HCT116 (cell line): Measurements from ENCODE around the gene PLCE1. TPM values are rescaled to one million over a fixed set of nuclear protein-coding genes. Genes with fewer than 3 reads are reported as not detected.

Source experiments
- ATAC-seq: fragments of 200-7000 bp; cut with Tn5 transposase; 2 replicates; pipeline ENCODE4 v1.9.1; 2020; ENCODE audit warnings: mild to moderate bottlenecking, moderate library complexity
- BruUV-seq: library from RNA; stranded (reverse); fragments of 400-500 nt; replicated peaks from 2 replicates; lab custom pipeline; 2021; lab: Mats Ljungman, UMichigan
- CTCF ChIA-PET: fragments of 300-600 bp; sonication (Branson Sonifier 250); formaldehyde crosslinking; loops from one replicate; lab custom pipeline; 2021; ENCODE audit warnings: antibody characterized with exemption; lab: Charles Lee
- POLR2A ChIA-PET: fragments of 300-600, 350-600 bp; sonication (Branson Sonifier 250); formaldehyde crosslinking; loops from one replicate; lab custom pipeline; 2021; ENCODE audit warnings: antibody characterized with exemption; lab: Charles Lee
- RAD21 ChIA-PET, 2 experiments: fragments of 300-600 bp; sonication (Branson Sonifier 250); formaldehyde crosslinking; loops; one replicate each; lab custom pipeline; 2023; ENCODE audit warnings: low total read pairs in 2 of 2; ENCODE audit not compliant: uncharacterized antibody in 2 of 2, unreplicated experiment in 2 of 2, low non-redundant PET in 1 of 2; lab: Charles Lee
- DNase-seq: peaks from one replicate; pipeline ENCODE4 v3.0.0-alpha.2; 2010; ENCODE audit warnings: low read depth, low spot score
- H2AFZ ChIP-seq: fragments of 200-600 bp; shearing (Covaris generic), sonication (generic); 2 replicates; pipeline ENCODE4 v1.6.1; 2017; ENCODE audit warnings: low read depth, mixed run types, mixed read lengths, antibody characterized with exemption, low read length; ENCODE audit not compliant: poor library complexity, severe bottlenecking
- H3K27ac ChIP-seq: 2 replicates; pipeline ENCODE4 v1.5.1; 2012; ENCODE audit warnings: low read depth, low read length
- H3K27me3 ChIP-seq: fragments of 200-600 bp; sonication (generic); 2 replicates; pipeline ENCODE4 v1.6.1; 2016; ENCODE audit warnings: mixed run types, low read length, mixed read lengths; ENCODE audit not compliant: insufficient read depth
- H3K36me3 ChIP-seq, 2 experiments: fragments of 200-500 bp in 1 of 2; fragments of 200-600 bp in 1 of 2; sonication (Bioruptor generic) in 1 of 2; sonication (generic) in 1 of 2; 2 replicates each; pipeline versions ENCODE4 v1.5.1 to v1.6.1; 2014 to 2016; ENCODE audit warnings: low read length in 2 of 2, inconsistent platforms in 1 of 2, mixed read lengths in 1 of 2, mixed run types in 1 of 2; ENCODE audit not compliant: insufficient read depth in 2 of 2, control insufficient read depth in 1 of 2
- H3K4me1 ChIP-seq, 2 experiments: fragments of 200-600 bp in 1 of 2; sonication (generic) in 1 of 2; 2 replicates each; pipeline versions ENCODE4 v1.5.1 to v1.6.1; 2012 to 2017; ENCODE audit warnings: low read length in 2 of 2, inconsistent platforms in 1 of 2, mild to moderate bottlenecking in 1 of 2, mixed read lengths in 1 of 2, mixed run types in 1 of 2, moderate library complexity in 1 of 2; ENCODE audit not compliant: insufficient read depth in 2 of 2, control insufficient read depth in 1 of 2
- H3K4me2 ChIP-seq: fragments of 200-600 bp; sonication (generic); 2 replicates; pipeline ENCODE4 v1.6.1; 2017; ENCODE audit warnings: mixed run types, low read length, mixed read lengths
- H3K4me3 ChIP-seq, 2 experiments: fragments of 200-600 bp in 1 of 2; sonication (generic) in 1 of 2; replicated peaks in 1 of 2; 2 replicates each; pipeline ENCODE4 v1.5.1; 2011 to 2016; ENCODE audit warnings: low read length in 2 of 2, control low read depth in 1 of 2, low read depth in 1 of 2, mild to moderate bottlenecking in 1 of 2, mixed read lengths in 1 of 2, mixed run types in 1 of 2
- H3K79me2 ChIP-seq: fragments of 200-600 bp; sonication (generic); 2 replicates; pipeline ENCODE4 v1.6.1; 2017; ENCODE audit warnings: mild to moderate bottlenecking, mixed run types, low read length, moderate library complexity, mixed read lengths; ENCODE audit not compliant: insufficient read depth
- H3K9ac ChIP-seq: fragments of 200-600 bp; sonication (generic); 2 replicates; pipeline ENCODE4 v1.6.1; 2016; ENCODE audit warnings: low read length, mixed read lengths
- H3K9me2 ChIP-seq: fragments of 200-600 bp; sonication (generic), shearing (Covaris generic); 2 replicates; pipeline ENCODE4 v1.6.1; 2017; ENCODE audit warnings: mixed run types, mild to moderate bottlenecking, moderate library complexity; ENCODE audit not compliant: insufficient read depth
- H3K9me3 ChIP-seq, 2 experiments: fragments of 200-500 bp in 1 of 2; fragments of 200-600 bp in 1 of 2; sonication (Bioruptor generic) in 1 of 2; sonication (generic) in 1 of 2; 2 replicates each; pipeline ENCODE4 v1.6.1; 2014 to 2017; ENCODE audit warnings: low read length in 2 of 2, mixed read lengths in 2 of 2, inconsistent platforms in 1 of 2, low read depth in 1 of 2, mild to moderate bottlenecking in 1 of 2, mixed run types in 1 of 2, moderate library complexity in 1 of 2; ENCODE audit not compliant: control insufficient read depth in 1 of 2, insufficient read depth in 1 of 2
- H4K20me1 ChIP-seq: fragments of 200-600 bp; sonication (generic), shearing (Covaris generic); 2 replicates; pipeline ENCODE4 v1.6.1; 2017; ENCODE audit warnings: mixed run types, mild to moderate bottlenecking, moderate library complexity; ENCODE audit not compliant: insufficient read depth
- ATF3 ChIP-seq: IDR thresholded peaks from 2 replicates; pipeline ENCODE4 v1.6.1; 2012
- CBX3 ChIP-seq: IDR thresholded peaks from 2 replicates; pipeline ENCODE4 v1.6.1; 2012; ENCODE audit warnings: low read depth
- CEBPB ChIP-seq: IDR thresholded peaks from 2 replicates; pipeline ENCODE4 v1.6.1; 2012; ENCODE audit warnings: low read depth
- CTCF ChIP-seq, 3 experiments: fragments of 200-600 bp in 1 of 3; sonication (generic) in 1 of 3; IDR thresholded peaks in 2 of 3; conservative IDR thresholded peaks in 1 of 3; 2 replicates each; pipeline ENCODE4 v1.5.1; 2012 to 2017; ENCODE audit warnings: low read depth in 2 of 3, low read length in 2 of 3, antibody characterized with exemption in 1 of 3, borderline replicate concordance in 1 of 3, control low read depth in 1 of 3, mild to moderate bottlenecking in 1 of 3, mixed read lengths in 1 of 3, mixed run types in 1 of 3, moderate library complexity in 1 of 3; ENCODE audit not compliant: insufficient read depth in 1 of 3
- EGR1 ChIP-seq: IDR thresholded peaks from 2 replicates; pipeline ENCODE4 v1.6.1; 2012; ENCODE audit warnings: low read depth
- EZH2 ChIP-seq: fragments of 200-600 bp; sonication (generic); IDR thresholded peaks from 2 replicates; pipeline ENCODE4 v1.6.1; 2017; ENCODE audit warnings: antibody characterized with exemption, mixed run types
- EZH2phosphoT487 ChIP-seq: fragments of 200-600 bp; IDR thresholded peaks from 2 replicates; pipeline ENCODE4 v1.6.1; 2018; ENCODE audit warnings: antibody characterized with exemption, borderline replicate concordance
- FOSL1 ChIP-seq: IDR thresholded peaks from 2 replicates; pipeline ENCODE4 v1.6.1; 2012; ENCODE audit warnings: low read depth
- JUND ChIP-seq: IDR thresholded peaks from 2 replicates; pipeline ENCODE4 v1.6.1; 2012
- MAX ChIP-seq: IDR thresholded peaks from 2 replicates; pipeline ENCODE4 v1.6.1; 2012
- POLR2A ChIP-seq: IDR thresholded peaks from 2 replicates; pipeline ENCODE4 v1.7.0; 2011; ENCODE audit warnings: borderline replicate concordance; ENCODE audit not compliant: insufficient read depth, insufficient read length; ENCODE audit errors: extremely low read depth
- POLR2AphosphoS5 ChIP-seq: IDR thresholded peaks from 2 replicates; pipeline ENCODE4 v1.6.1; 2011; ENCODE audit warnings: mild to moderate bottlenecking, low read depth, low read length, moderate library complexity
- RAD21 ChIP-seq: IDR thresholded peaks from 2 replicates; pipeline ENCODE4 v1.6.1; 2012; ENCODE audit warnings: low read depth, mild to moderate bottlenecking
- REST ChIP-seq: IDR thresholded peaks from 2 replicates; pipeline ENCODE4 v1.6.1; 2012; ENCODE audit warnings: low read depth
- SIN3A ChIP-seq: IDR thresholded peaks from 2 replicates; pipeline ENCODE4 v1.6.1; 2012; ENCODE audit warnings: low read depth
- SP1 ChIP-seq: IDR thresholded peaks from 2 replicates; pipeline ENCODE4 v1.6.1; 2012; ENCODE audit warnings: low read depth
- SRF ChIP-seq: IDR thresholded peaks from 2 replicates; pipeline ENCODE4 v1.6.1; 2012; ENCODE audit warnings: low read depth
- TCF7L2 ChIP-seq: IDR thresholded peaks from 2 replicates; pipeline ENCODE4 v1.7.0; 2011; ENCODE audit warnings: borderline replicate concordance, inconsistent platforms; ENCODE audit not compliant: insufficient read depth, insufficient read length; ENCODE audit errors: extremely low read depth
- ZFX ChIP-seq: fragments of 450-650 bp; IDR thresholded peaks from 2 replicates; pipeline ENCODE4 v1.6.1; 2017
- ZNF274 ChIP-seq: fragments of 200-500 bp; sonication (Bioruptor generic); IDR thresholded peaks from 2 replicates; pipeline ENCODE4 v1.6.1; 2014; ENCODE audit warnings: mild to moderate bottlenecking, low read depth, low read length, inconsistent platforms
- intact Hi-C: fragments of 100-400 bp; cut with micrococcal nuclease; formaldehyde crosslinking; loops from 2 replicates; pipeline ENCODE4 v1.10.0; 2022
- total RNA-seq: library from RNA; stranded (reverse); gene quantifications from one replicate; pipeline ENCODE4 v1.2.1, GENCODE V29; 2021; ENCODE audit not compliant: unreplicated experiment

Gene PLCE1
- total RNA-seq, 1 experiment from 2014 or later = 2.5 TPM

- POLR2A ChIA-PET = no interaction called here
- Histone ChIP-seq H3K27me3 (no peaks in the 10 kb centered on the region), H3K79me2 (no peaks in the 10 kb centered on the region), H3K4me2 (no peak overlapping the region), H2AFZ (no peak overlapping the region), H3K27ac (no peak overlapping the region), H4K20me1 (no peaks in the 10 kb centered on the region), H3K9me2 (no peaks in the 10 kb centered on the region), H3K9ac (no peak overlapping the region), H3K4me3 (no peak overlapping the region), H3K9me3 (no peaks in the 10 kb centered on the region), H3K36me3 (no peaks in the 10 kb centered on the region), H3K4me1 (no peaks in the 10 kb centered on the region)
- RAD21 ChIA-PET = no interaction called here
- no TSS peak for BruUV-seq
- no peak for DNase-seq
- intact Hi-C loops = no loop called here
- ATAC-seq = no peak
- TF ChIP-seq SIN3A (no peak), FOSL1 (no peak), ZNF274 (no peak), JUND (no peak), EZH2 (no peak), REST (no peak), POLR2A (no peak), SRF (no peak), ZFX (no peak), ATF3 (no peak), CTCF (IDR thresholded peaks at IDR 0.05 in 2 of 3, conservative IDR thresholded peaks at IDR 0.05 in 1 of 3; ENCODE audit: borderline replicate concordance in 1 of 3, insufficient read depth in 1 of 3, low read depth in 2 of 3, low read length in 2 of 3) (no peak), CBX3 (no peak), EGR1 (no peak), SP1 (no peak), TCF7L2 (no peak), POLR2AphosphoS5 (no peak), MAX (no peak), EZH2phosphoT487 (no peak), RAD21 (no peak), CEBPB (no peak)
- CTCF ChIA-PET = interaction anchor here (1.0 kb wide), 1 partner anchor 18 kb away, joined by 4 read pairs; no protein-coding TSS in a partner anchor
Measured at GRCh38 chr10:93973748-93974445, 19.8 kb upstream of the PLCE1 start.
